Gastroesophageal sphincter (tissue), 3 donors: ENCODE results near the gene HYOU1.

Source experiments
- EP300 ChIP-seq: sonication (generic); formaldehyde crosslinking; IDR thresholded peaks from one replicate; pipeline ENCODE4 v1.6.1; 2017; ENCODE audit warnings: antibody characterized with exemption, mild to moderate bottlenecking
- POLR2AphosphoS5 ChIP-seq: sonication (generic); formaldehyde crosslinking; IDR thresholded peaks from one replicate; pipeline ENCODE4 v1.6.1; 2017; ENCODE audit warnings: antibody characterized with exemption
- TF ChIP-seq, protein P1 (sequence below), 4 experiments: fragments of 200-600 bp in 2 of 4; fragments of 450-650 bp in 2 of 4; sonication (generic) in 1 of 4; IDR thresholded peaks; one replicate each; pipeline ENCODE4 v1.5.1; 2017 to 2019; ENCODE audit warnings: antibody characterized with exemption in 4 of 4, mild to moderate bottlenecking in 2 of 4, moderate library complexity in 2 of 4

DNA sequence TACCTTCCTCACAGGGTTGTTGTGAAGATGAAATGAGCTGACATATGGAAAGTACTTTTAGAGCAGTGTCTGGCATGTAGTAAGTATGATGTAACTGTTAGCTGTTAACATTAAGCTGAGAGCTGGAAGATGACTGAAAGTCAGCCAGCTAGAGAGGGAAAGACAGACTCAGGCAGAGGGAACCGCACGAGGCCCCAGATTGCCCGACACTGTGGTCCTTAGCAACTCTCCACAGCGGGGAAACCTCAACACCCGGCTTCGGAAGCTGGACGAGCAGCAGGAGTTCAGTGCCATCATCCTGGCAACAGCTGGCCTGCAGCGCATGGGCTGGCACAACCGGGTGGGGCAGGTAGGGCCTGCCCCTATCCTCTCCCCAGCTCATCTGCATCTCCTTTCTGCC is 34.2 kb upstream of the HYOU1 start:
- TF ChIP-seq, protein P1, sequence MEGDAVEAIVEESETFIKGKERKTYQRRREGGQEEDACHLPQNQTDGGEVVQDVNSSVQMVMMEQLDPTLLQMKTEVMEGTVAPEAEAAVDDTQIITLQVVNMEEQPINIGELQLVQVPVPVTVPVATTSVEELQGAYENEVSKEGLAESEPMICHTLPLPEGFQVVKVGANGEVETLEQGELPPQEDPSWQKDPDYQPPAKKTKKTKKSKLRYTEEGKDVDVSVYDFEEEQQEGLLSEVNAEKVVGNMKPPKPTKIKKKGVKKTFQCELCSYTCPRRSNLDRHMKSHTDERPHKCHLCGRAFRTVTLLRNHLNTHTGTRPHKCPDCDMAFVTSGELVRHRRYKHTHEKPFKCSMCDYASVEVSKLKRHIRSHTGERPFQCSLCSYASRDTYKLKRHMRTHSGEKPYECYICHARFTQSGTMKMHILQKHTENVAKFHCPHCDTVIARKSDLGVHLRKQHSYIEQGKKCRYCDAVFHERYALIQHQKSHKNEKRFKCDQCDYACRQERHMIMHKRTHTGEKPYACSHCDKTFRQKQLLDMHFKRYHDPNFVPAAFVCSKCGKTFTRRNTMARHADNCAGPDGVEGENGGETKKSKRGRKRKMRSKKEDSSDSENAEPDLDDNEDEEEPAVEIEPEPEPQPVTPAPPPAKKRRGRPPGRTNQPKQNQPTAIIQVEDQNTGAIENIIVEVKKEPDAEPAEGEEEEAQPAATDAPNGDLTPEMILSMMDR (IDR thresholded peaks at IDR 0.05), result no peak
- TF ChIP-seq POLR2AphosphoS5 (no peak), EP300 (no peak)
